Measurements from ENCODE around the gene DUS3L.
"Not testable (repeated sequence)": the region's sequence is repeated elsewhere in the genome, so short reads cannot be mapped to it uniquely, and the experiment has no call there.

DUS3L gene

DNA sequence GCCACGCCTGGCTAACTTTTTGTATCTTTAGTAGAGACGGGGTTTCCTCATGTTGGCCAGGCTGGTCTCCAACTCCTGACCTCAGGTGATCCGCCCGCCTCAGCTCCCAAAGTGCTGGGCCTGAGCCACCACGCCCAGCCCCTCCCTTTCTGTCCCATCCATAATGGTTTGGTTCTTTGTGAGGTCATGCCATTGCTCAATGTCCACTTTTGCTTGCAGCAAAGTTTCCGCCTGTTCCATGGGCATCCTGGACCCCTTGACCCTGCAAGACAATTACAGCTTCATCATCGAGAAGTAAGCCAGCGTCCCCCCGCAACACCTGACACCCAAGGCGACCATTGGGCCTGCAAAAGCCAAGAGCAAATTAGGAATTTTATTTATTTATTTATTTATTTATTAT is 23.0 kb downstream of the DUS3L start:
- DNase-seq = no peak

DNA sequence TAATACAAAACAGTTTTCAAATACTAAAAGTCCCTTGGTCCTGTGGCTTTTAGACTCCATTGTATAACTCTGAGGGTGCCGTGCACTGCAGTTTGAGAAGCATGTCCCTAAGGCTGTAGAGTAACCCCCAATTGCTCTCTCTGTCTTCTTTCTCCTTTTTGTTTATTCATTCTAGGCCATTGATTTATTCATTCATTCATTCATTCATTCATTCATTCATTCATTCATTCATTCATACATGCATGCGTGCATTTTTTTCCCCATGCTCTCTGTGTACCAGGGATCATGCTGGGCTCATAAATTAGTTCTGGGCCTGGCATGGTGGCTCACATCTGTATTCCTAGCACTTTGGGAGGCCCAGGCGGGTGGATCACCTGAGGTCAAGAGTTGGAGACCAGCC is 25.7 kb downstream of the DUS3L start:
- DNase-seq = no peak

DNA sequence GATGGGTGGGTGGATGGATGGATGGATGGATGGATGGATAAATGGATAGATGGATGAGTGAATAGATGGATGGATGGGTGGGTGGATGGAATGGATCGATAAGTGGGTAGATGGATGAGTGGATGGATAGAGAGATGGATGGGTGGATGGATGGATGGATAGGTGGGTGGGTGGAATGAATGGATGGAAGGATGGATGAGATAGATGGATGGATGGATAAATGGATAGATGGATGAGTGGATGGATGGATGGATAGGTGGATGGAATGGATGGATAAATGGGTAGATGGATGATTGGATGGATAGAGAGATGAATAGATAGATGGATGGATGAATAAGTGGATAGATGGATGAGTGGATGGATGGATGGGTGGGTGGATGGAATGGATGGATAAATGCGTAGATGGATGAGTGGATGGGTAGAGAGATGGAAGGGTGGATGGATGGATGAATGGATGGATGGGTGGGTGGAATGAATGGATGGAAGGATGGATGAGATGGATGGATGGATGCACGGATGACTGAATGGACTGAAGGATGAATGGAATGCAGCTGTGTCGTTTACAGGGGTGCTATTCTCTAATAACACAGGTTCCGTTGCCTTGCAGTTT is 28.2 kb downstream of the DUS3L start:
- no peak for DNase-seq

DNA sequence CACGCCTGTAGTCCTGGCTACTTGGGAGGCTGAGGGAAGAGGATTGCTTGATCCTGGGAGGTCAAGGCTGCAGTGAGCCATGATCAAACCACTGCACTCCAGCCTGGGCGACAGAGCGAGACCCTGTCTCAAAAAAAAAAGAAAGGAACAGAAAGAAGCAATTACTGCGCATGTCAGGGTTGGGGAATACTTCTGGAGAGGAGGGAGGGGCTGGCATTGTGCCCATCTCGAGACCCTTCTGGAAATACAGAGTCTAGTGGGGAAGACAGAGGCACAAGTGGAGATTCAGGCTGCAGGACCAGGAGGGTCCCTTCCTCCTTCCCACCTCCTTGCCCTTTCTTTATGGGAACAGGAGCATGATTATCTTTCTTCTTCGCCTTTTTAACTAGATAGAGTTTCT is 37.2 kb downstream of the DUS3L start:
- DNase-seq = no peak

DNA sequence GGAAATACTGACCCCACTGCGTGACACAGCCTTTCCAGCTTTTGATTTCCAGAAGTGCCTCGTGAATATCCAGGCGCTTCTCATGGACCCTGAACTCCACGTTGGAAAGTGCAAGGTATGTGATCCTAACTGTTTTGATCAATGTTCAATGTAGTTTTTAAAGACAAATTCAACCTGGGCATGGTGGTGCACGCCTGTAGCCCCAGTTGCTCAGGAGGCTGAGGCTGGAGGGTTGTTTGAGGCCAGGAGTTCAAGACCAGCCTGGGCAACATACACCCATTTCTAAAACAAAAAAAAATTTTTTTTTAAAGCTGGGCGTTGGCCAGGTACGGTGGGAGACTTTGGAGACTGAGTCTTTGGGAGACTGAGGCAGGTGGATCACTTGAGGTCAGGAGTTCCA is 39.3 kb downstream of the DUS3L start:
- no peak for DNase-seq

DNA sequence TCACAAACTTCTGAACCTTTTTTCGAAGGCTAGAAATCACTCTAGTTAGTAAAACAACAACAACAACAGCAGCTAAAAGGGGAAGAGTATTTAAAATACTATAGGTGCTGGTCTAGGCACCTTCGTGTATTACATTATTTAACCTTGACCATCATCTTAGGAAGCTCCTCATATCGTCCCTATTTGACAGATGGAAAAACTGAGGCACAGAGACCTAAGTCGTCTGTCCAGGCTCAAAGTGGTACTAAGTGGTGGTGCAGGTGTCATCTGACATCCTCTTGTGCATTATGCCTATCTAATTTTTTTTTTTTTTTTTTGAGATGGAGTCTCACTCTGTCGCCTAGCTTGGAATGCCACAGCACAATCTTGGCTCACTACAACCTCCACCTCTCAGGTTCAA is 41.5 kb downstream of the DUS3L start:
- DNase-seq = no peak

DNA sequence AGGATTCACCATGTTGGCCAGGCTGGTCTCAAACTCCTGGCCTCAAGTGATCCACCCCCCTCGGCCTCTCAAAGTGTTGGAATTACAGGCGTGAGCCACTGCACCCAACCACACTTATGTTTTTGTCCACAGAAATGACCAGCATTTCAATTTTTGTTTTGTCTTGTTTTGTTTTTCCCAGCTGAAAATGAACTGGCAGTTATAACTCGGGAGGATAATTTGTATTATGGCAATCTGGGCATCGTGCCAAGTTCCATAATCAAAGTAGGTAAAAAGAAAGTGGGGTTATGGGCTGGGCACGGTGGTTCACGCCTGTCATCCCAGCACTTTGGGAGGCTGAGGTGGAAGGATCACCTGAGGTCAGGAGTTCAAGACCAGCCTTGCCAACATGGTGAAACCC is 42.0 kb downstream of the DUS3L start:
- peak; percentile 27 for DNase-seq

DNA sequence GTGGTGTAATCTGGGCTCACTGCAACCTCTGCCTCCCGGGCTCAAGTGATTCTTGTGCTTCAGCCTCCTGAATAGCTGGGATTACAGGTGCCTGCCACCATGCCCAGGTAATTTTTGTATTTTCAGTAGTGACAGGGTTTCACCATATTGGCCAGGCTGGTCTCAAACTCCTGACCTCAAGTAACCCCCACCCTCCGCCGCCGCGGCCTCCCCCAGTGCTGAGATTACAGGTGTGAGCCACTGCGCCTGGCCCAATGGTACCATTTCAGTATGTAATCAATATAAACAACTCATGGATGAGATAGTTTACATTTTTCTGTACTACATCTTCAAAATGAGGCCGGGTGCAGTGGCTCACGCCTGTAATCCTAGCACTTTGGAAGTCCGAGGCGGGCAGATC is 46.0 kb downstream of the DUS3L start:
- not testable (repeated sequence) for DNase-seq

DNA sequence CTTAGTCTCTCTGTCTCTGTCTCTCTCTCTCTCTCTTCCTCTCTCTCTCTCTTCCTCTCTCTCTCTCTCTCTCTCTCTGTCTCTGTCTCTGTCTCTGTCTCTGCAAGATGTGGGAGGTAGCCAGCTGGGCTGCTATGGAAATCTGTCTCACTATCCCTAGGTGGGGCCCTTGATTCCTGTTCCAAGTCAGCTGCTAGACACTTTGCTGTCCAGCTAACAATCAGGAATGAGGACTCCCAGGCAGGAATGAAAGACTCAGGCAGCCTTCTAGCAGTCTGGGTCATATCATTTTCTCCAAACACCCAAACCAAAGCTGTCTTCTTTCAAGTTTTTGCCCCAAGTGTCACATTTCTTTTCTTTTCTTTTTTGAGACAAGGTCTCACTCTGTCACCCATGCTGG is 47.3 kb downstream of the DUS3L start:
- DNase-seq = no peak

DNA sequence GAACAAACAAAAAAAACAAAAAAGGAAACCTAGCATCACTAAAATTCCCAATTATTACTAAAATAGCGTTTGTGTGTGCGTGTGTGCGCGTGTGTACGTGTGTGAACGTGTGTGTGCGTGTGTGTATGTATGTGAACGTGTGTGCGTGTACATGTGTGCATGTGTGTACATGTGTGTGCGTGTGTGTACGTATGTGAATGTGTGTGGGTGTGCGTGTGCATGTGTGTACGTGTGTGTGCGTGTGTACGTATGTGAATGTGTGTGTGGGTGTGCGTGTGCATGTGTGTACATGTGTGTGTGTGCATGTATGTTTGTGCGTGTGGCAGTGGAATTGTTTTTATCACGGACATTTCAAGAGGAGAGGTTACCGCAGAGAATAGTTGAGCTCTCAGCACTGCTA is 48.9 kb downstream of the DUS3L start:
- DNase-seq = no peak

DNA sequence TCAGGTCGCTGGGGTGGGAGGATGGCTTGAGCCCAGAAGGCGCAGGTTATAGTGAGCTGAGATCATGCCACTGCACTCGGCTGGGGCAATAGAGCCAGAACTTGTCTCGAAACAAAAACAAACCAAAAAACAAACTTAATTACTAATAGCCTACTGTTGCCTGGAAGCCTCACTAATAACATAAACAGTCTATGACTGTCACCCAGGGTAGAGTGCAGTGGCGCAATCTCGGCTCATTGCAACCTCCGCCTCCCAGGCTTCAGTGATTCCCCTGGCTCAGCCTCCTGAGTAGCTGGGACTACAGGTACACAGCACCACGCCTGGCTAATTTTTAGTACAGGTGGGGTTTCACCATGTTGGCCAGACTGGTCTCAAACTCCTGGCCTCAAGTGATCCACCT is 52.5 kb downstream of the DUS3L start:
- DNase-seq = no peak
